Measurements from ENCODE around the gene ARHGAP42. TPM values are rescaled to one million over a fixed set of nuclear protein-coding genes. Genes with fewer than 3 reads are reported as not detected.

The ARHGAP42 gene
- total and polyA plus RNA-seq, 9 donors, result 4.3 to 11.8 (median 7.0) TPM

GRCh38 chr11:100766764-100767163 lies 79.7 kb downstream of the ARHGAP42 start:
- no peaks in the 10 kb centered on the region for H3K4me1 ChIP-seq (ENCODE audit: insufficient read depth)
- H3K27ac ChIP-seq, result no peak overlapping the region
- H3K9me3 ChIP-seq, result no peaks in the 10 kb centered on the region
- DNase-seq, result no peak
- 92 to 98% (median 96%) methylated on average over 2 of the region's 2 CpGs for WGBS, 3 donors
- H3K27me3 ChIP-seq, result no peaks in the 10 kb centered on the region
- no peak overlapping the region for H3K4me3 ChIP-seq
- TF ChIP-seq EP300 (IDR thresholded peaks at IDR 0.05), result no peak
- TF ChIP-seq POLR2A (IDR thresholded peaks at IDR 0.05), result no peak
- TF ChIP-seq CTCF (IDR thresholded peaks at IDR 0.05), result no peak
- H3K36me3 ChIP-seq, result no peaks in the 10 kb centered on the region
- intact Hi-C loops (cut with DNase I), result no loop called here

GRCh38 chr11:100769165-100769564 lies 82.1 kb downstream of the ARHGAP42 start:
- intact Hi-C loops (cut with DNase I), result no loop called here
- Histone ChIP-seq H3K4me1 (ENCODE audit: insufficient read depth) (no peaks in the 10 kb centered on the region), H3K4me3 (no peak overlapping the region), H3K27ac (no peak overlapping the region), H3K9me3 (no peaks in the 10 kb centered on the region), H3K36me3 (no peaks in the 10 kb centered on the region), H3K27me3 (no peaks in the 10 kb centered on the region)
- TF ChIP-seq POLR2A (IDR thresholded peaks at IDR 0.05), result no peak
- no peak for TF ChIP-seq EP300 (IDR thresholded peaks at IDR 0.05)
- no peak for TF ChIP-seq CTCF (IDR thresholded peaks at IDR 0.05)
- no peak for DNase-seq
- 0 to 6% (median 4%) methylated on average over 1 of the region's 1 CpG for WGBS, 3 donors

- intact Hi-C loops (cut with DNase I), result no loop called here
- Histone ChIP-seq H3K4me1 (ENCODE audit: insufficient read depth) (no peaks in the 10 kb centered on the region), H3K4me3 (no peak overlapping the region), H3K36me3 (no peaks in the 10 kb centered on the region), H3K27me3 (no peaks in the 10 kb centered on the region), H3K9me3 (no peaks in the 10 kb centered on the region), H3K27ac (no peak overlapping the region)
- TF ChIP-seq EP300 (IDR thresholded peaks at IDR 0.05), result no peak
- TF ChIP-seq POLR2A (IDR thresholded peaks at IDR 0.05), result no peak
- no peak for TF ChIP-seq CTCF (IDR thresholded peaks at IDR 0.05)
- 39 to 44% (median 40%) methylated on average over 3 of the region's 3 CpGs for WGBS, 3 donors
- no peak for DNase-seq
Measured at GRCh38 chr11:100769617-100770016, 82.5 kb downstream of the ARHGAP42 start.

GRCh38 chr11:100774132-100774531 lies 87.0 kb downstream of the ARHGAP42 start:
- intact Hi-C loops (cut with DNase I), result no loop called here
- DNase-seq, result no peak
- no peaks in the 10 kb centered on the region for H3K4me1 ChIP-seq (ENCODE audit: insufficient read depth)
- H3K36me3 ChIP-seq, result no peaks in the 10 kb centered on the region
- no peaks in the 10 kb centered on the region for H3K27me3 ChIP-seq
- H3K27ac ChIP-seq, result no peak overlapping the region
- WGBS, 3 donors, result 83 to 88% (median 88%) methylated on average over 7 of the region's 7 CpGs
- H3K9me3 ChIP-seq, result no peaks in the 10 kb centered on the region
- no peak overlapping the region for H3K4me3 ChIP-seq
- TF ChIP-seq POLR2A (IDR thresholded peaks at IDR 0.05), result no peak

- Histone ChIP-seq H3K4me3 (no peak overlapping the region), H3K27ac (no peak overlapping the region), H3K4me1 (ENCODE audit: insufficient read depth) (no peaks in the 10 kb centered on the region), H3K9me3 (no peaks in the 10 kb centered on the region), H3K36me3 (no peaks in the 10 kb centered on the region), H3K27me3 (no peaks in the 10 kb centered on the region)
- no peak for DNase-seq
- intact Hi-C loops (cut with DNase I), result no loop called here
- TF ChIP-seq POLR2A (IDR thresholded peaks at IDR 0.05) (no peak), CTCF (IDR thresholded peaks at IDR 0.05) (no peak), EP300 (IDR thresholded peaks at IDR 0.05) (no peak)
- WGBS, 3 donors, result 84 to 94% (median 91%) methylated on average over 3 of the region's 3 CpGs
Measured at GRCh38 chr11:100774859-100775258, 87.8 kb downstream of the ARHGAP42 start.

All from ovary (tissue), 9 donors.